ENCODE measurements around the gene MAGEA8. TPM values are rescaled to one million over a fixed set of nuclear protein-coding genes. Genes with fewer than 3 reads are reported as not detected.

MAGEA8 gene
- total and polyA plus RNA-seq, 2 experiments from 2014 or later: not detected

- ATAC-seq: no peak
- no peaks in the 10 kb centered on the region for H3K9me2 ChIP-seq (ENCODE audit: insufficient read depth)
- Mint-ChIP-seq H3K4me1 (peaks cover 15% of the 10 kb centered on the region), H3K9me3 (peaks cover 2% of the 10 kb centered on the region; the same call in 1 of the 3 replicates), H3K36me3 (ENCODE audit: low read depth) (no peaks in the 10 kb centered on the region), H3K4me3 (no peak overlapping the region), H3K27ac (no peak overlapping the region), H3K27me3 (ENCODE audit: insufficient read depth, low read depth, poor library complexity) (no peaks in the 10 kb centered on the region)
- H3K4me1 ChIP-seq (ENCODE audit: insufficient read depth): peaks cover 12% of the 10 kb centered on the region; the same call in 1 of the 2 replicates
- no peak overlapping the region for H3K4me2 ChIP-seq
- no peaks in the 10 kb centered on the region for H3K79me2 ChIP-seq (replicated peaks; ENCODE audit: insufficient read depth)
- no peaks in the 10 kb centered on the region for H3K27me3 ChIP-seq (ENCODE audit: insufficient read depth)
- no peak for TF ChIP-seq ZNF462 (CRISPR knock-in tag; IDR thresholded peaks at IDR 0.05)
- no peak for TF ChIP-seq JUNB (IDR thresholded peaks at IDR 0.05; ENCODE audit: unreplicated experiment)
- no peak for TF ChIP-seq NANOG (IDR thresholded peaks at IDR 0.05; ENCODE audit: borderline replicate concordance)
- no peak for TF ChIP-seq CREB1 (CRISPR knock-in tag; IDR thresholded peaks at IDR 0.05; ENCODE audit: low read depth)
- no peak for TF ChIP-seq EZH2phosphoT487 (IDR thresholded peaks at IDR 0.05; ENCODE audit: unreplicated experiment)
- TF ChIP-seq ZNF331 (CRISPR knock-in tag; IDR thresholded peaks at IDR 0.05; ENCODE audit: low read depth): no peak
- no peak for TF ChIP-seq ETS1 (IDR thresholded peaks at IDR 0.05)
- no peak for TF ChIP-seq ZNF114 (CRISPR knock-in tag; IDR thresholded peaks at IDR 0.05)
- no peak for TF ChIP-seq EZH2 (IDR thresholded peaks at IDR 0.05; ENCODE audit: low read depth, unreplicated experiment)
- no peak for TF ChIP-seq REST (IDR thresholded peaks at IDR 0.05; ENCODE audit: unreplicated experiment)
- no peak for TF ChIP-seq POLR2AphosphoS5 (IDR thresholded peaks at IDR 0.05; ENCODE audit: low read depth)
- TF ChIP-seq CTCF (conservative IDR thresholded peaks at IDR 0.05; ENCODE audit: low read depth in 2 of 2): no peak
- no peak for TF ChIP-seq STAT1 (IDR thresholded peaks at IDR 0.05; ENCODE audit: unreplicated experiment)
- no peak overlapping the region for H3K27ac ChIP-seq (ENCODE audit: low read depth)
- DNase-seq (ENCODE audit: low spot score): no peak
- no peaks in the 10 kb centered on the region; the same call in 1 of the 2 replicates for H3K36me3 ChIP-seq (ENCODE audit: insufficient read depth)
- no peaks in the 10 kb centered on the region for H4K20me1 ChIP-seq (replicated peaks; ENCODE audit: insufficient read depth)
- no peak overlapping the region for H3K4me3 ChIP-seq
- H3F3A ChIP-seq (replicated peaks; ENCODE audit: low read depth): no peaks in the 10 kb centered on the region
- no peak overlapping the region for H2AFZ ChIP-seq
These were observed 29.1 kb upstream of the MAGEA8 start for GRCh38 chrX:149851864-149852263.

Measured in GM23338 (cell line).